NCI-H345 treated with DMSO at 0.1 percent for 48 hours (cell line): ENCODE results near the gene INPP4B.

ENCODE experiments used
- DNase-seq: peaks from one replicate; lab custom pipeline; 2025; ENCODE audit not compliant: unreplicated experiment; lab: John Stamatoyannopoulos, UW

The INPP4B gene

GRCh38 chr4:142383800-142384470, 462.2 kb downstream of the INPP4B start:
- DNase-seq, result no peak

DNA sequence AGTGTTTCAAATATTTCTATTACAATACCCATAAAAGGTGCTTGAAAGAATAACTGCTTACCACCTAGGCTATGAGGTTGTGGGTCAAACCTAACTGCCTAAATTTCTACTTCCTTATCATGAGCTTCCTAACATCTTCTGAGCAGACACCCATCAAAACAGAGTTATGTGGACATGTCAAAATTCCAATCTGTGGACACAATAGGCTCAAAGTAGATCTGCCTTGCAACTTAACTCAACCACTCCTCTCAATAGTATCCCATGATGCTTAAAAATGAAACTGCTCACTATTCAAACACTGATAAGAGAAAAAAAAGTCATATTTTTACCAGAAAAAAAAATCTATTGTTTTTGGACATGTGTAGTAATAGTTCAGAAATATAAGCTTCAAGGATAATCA, 462.7 kb downstream of the INPP4B start:
- DNase-seq, result no peak

DNA sequence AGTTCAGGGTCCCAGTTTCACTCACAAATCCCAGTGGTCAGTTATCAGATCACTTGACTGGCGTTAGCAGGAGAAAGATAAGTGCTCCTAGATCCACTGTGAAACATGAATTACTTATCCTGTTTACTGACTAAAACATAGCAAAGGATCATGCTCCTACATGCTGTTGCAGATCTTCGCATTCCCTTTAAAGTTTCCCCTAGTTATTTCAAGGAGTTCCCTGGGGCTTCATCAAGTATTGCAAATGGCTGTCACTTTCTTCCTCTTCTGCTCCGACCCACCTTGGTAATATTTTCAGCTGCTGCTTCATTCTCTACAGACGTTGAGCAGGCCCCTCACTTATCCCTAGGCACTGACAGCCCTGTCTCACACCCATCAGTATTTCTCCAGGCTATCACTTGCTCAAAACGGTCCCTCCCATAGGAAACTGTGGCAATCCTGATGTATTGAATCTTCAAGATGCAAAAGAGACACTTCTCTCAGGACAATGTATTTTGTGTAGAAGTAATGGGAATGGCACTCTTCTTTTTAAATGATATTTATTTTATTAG, 466.0 kb downstream of the INPP4B start:
- DNase-seq, result no peak

- no peak for DNase-seq
These were observed 466.6 kb downstream of the INPP4B start for GRCh38 chr4:142379277-142380051.

GRCh38 chr4:142378179-142378578, 467.9 kb downstream of the INPP4B start:
- no peak for DNase-seq

- DNase-seq, result no peak
These were observed 468.6 kb downstream of the INPP4B start for GRCh38 chr4:142377342-142378091.

DNA sequence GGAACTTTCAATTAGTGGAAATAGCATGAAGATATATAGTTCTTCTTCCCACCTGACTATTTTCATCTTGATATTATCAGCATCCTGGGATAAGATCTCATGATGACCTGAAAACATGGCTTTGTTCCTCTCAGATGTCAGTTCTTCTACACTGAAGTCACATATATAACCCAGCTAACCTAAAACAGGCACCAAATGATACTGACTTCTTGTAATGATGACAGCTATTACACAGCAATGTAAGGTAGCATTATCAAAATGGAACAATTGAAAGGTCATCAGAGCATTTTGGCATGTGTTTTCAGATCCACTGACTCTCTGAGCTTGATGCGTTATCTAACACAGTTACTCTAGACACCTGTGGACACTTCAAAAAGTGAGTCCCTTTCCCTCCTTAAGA, 469.9 kb downstream of the INPP4B start:
- no peak for DNase-seq

DNA sequence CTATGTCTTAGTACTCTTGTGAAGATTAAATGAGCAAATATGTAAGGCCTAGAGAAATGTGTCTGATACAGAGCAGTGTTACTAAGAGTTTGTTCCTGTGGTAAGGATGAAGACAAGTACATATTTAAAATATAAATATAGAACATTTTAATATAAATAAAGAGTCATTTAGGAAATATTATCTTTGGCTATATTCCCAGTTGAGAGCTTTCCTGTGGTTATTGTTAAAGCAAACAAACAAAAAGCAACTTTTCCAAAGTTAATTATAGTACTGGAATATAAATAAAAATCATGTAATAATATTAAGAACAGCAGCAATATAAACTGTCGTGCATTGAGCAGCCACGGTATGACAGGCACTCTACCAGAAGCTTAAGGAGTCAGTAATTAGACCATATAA, 472.5 kb downstream of the INPP4B start:
- no peak for DNase-seq

- DNase-seq, result no peak
These were observed 473.4 kb downstream of the INPP4B start for GRCh38 chr4:142372530-142373260.

DNA sequence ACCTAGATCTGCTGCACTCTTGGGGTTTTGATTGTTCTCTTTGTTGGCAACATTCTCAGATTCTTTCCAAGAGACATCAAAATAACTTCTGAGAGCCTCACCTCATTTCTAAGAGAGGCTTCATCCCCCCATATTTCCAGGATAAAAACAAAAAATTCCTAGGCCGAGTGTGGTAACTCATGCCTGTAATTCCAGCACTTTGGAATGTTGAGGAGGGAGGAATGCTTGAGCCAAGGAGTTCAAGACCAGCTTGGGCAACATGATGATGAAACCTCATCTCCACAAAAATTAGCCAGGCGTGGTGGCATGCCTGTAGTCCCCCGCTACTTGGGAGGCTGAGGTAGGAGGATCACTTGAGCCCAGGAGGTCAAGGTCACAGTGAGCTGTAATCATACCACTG, 477.0 kb downstream of the INPP4B start:
- DNase-seq, result no peak

GRCh38 chr4:142367418-142368180, 478.5 kb downstream of the INPP4B start:
- DNase-seq, result no peak

- no peak for DNase-seq
These were observed 479.3 kb downstream of the INPP4B start for GRCh38 chr4:142366769-142367181.

DNA sequence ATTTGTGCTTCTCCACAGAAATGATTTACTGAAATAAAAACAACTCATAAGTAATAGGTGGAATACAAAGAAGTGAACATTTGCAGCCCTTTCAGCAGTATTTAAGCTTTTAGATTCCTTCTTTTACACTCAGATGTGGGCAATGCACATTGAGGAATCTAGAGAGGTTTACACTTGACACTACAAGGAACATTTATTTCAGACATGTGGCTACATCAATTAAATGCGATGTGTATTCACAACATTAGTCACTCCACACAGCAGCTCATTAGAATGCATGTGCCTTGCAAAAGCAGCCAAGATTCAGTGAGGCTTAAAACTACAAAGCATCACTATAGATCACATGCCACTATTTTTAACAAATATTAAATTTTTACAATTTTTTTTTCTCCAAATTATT, 480.7 kb downstream of the INPP4B start:
- no peak for DNase-seq

- DNase-seq, result no peak
These were observed 482.4 kb downstream of the INPP4B start for GRCh38 chr4:142363686-142364085.

DNA sequence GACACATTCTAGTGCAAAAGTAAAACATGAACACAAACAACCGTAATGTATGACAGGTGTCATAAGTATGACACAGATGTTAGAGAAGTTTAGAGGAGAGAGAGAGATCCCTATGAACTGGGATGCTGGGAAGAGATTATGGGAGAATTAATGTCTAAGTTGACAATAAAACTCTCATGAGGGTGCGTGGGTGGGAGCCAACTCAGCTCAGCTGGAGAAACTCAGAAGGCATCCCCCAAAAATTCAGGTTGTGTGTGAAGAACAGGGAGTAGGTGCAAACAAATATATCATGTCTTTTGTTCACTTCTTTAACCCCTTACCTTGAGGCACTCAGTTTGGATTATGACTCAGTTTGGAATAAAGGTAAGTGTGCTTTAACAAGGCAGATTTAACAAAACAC, 484.1 kb downstream of the INPP4B start:
- DNase-seq, result no peak

GRCh38 chr4:142360657-142361056, 485.4 kb downstream of the INPP4B start:
- no peak for DNase-seq

- DNase-seq, result no peak
These were observed 487.4 kb downstream of the INPP4B start for GRCh38 chr4:142358656-142359055.

GRCh38 chr4:142356801-142357200, 489.3 kb downstream of the INPP4B start:
- no peak for DNase-seq

- DNase-seq, result no peak
These were observed 489.9 kb downstream of the INPP4B start for GRCh38 chr4:142356118-142356759.
